Measurements from ENCODE around the gene ENOX1.
"Not testable (repeated sequence)": the region's sequence is repeated elsewhere in the genome, so short reads cannot be mapped to it uniquely, and the experiment has no call there.

Gene ENOX1

GRCh38 chr13:43180036-43180660 lies 606.6 kb downstream of the ENOX1 start:
- no peak for DNase-seq

- no peak for DNase-seq
These were observed 615.3 kb downstream of the ENOX1 start for GRCh38 chr13:43171489-43171888.

GRCh38 chr13:43170506-43170905 lies 616.3 kb downstream of the ENOX1 start:
- DNase-seq = no peak

GRCh38 chr13:43168434-43168833 lies 618.3 kb downstream of the ENOX1 start:
- DNase-seq = not testable (repeated sequence)

GRCh38 chr13:43167731-43168130 lies 619.0 kb downstream of the ENOX1 start:
- no peak for DNase-seq

GRCh38 chr13:43166644-43167457 lies 619.9 kb downstream of the ENOX1 start:
- DNase-seq = no peak

Data from CD4-positive, alpha-beta T cell treated with Interleukin-15 for 1 hour (primary cell).